ENCODE data around the gene SH3TC1.

DNA sequence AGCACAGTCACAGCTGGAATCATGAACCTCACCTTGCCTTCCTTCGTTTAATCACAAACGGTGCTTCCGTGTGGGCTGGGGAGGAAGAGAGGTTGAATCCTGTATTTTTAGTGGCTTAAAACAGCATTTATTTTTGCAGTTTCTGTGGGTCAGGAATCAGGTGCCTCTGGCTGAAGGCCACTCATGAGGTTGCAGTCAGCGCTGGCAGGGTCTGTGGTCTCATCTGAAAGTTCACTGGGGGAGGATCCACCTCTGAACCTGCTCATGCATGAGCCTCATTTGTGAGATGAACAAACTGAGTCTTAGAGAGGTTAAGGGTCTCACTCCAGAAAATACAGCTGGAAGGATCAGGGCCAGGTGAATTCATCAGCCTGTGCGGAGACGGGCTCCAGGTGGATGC is 23.4 kb upstream of the SH3TC1 start:
- TF ChIP-seq EP300 (IDR thresholded peaks at IDR 0.05; ENCODE audit: borderline replicate concordance in 1 of 2, low read depth in 2 of 2, low read length in 2 of 2) (no peak), TAF1 (IDR thresholded peaks at IDR 0.05; ENCODE audit: low read depth, low read length) (no peak), POLR2A (IDR thresholded peaks at IDR 0.05; ENCODE audit: control extremely low read depth in 1 of 2, low read depth in 2 of 2, low read length in 2 of 2) (no peak)
